Measurements from ENCODE around the gene LRRC8C. TPM values are rescaled to one million over a fixed set of nuclear protein-coding genes. Genes with fewer than 3 reads are reported as not detected.
"Not testable (repeated sequence)": the region's sequence is repeated elsewhere in the genome, so short reads cannot be mapped to it uniquely, and the experiment has no call there.

LRRC8C gene
- total and polyA plus RNA-seq, 11 donors = 3.2 to 16.3 (median 9.2) TPM

GRCh38 chr1:89624314-89624713, 8.6 kb upstream of the LRRC8C start:
- ATAC-seq (no peak), DNase-seq (no peak)
- Histone ChIP-seq H3K27ac (peak overlapping the region in 2 of 12 donors; percentile 12 to 22), H3K4me1 (peaks cover 0 to 17% (median 2%) of the 10 kb centered on the region in 12 donors), H3K4me3 (no peak overlapping the region), H3K9me3 (no peaks in the 10 kb centered on the region), H3K36me3 (peaks cover 0 to 7% (median 0%) of the 10 kb centered on the region in 9 donors), H3K27me3 (no peaks in the 10 kb centered on the region)
- intact Hi-C loops (cut with DNase I) = no loop called here
- no peak for TF ChIP-seq POLR2A (IDR thresholded peaks at IDR 0.05)
- TF ChIP-seq, protein P1, sequence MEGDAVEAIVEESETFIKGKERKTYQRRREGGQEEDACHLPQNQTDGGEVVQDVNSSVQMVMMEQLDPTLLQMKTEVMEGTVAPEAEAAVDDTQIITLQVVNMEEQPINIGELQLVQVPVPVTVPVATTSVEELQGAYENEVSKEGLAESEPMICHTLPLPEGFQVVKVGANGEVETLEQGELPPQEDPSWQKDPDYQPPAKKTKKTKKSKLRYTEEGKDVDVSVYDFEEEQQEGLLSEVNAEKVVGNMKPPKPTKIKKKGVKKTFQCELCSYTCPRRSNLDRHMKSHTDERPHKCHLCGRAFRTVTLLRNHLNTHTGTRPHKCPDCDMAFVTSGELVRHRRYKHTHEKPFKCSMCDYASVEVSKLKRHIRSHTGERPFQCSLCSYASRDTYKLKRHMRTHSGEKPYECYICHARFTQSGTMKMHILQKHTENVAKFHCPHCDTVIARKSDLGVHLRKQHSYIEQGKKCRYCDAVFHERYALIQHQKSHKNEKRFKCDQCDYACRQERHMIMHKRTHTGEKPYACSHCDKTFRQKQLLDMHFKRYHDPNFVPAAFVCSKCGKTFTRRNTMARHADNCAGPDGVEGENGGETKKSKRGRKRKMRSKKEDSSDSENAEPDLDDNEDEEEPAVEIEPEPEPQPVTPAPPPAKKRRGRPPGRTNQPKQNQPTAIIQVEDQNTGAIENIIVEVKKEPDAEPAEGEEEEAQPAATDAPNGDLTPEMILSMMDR (IDR thresholded peaks at IDR 0.05) = no peak
- WGBS, 4 donors = 84 to 92% (median 86%) methylated on average over 1 of the region's 1 CpG

GRCh38 chr1:89624715-89625323, 8.1 kb upstream of the LRRC8C start:
- peaks cover 0 to 7% (median 0%) of the 10 kb centered on the region in 9 donors for H3K36me3 ChIP-seq
- TF ChIP-seq, protein P1 (IDR thresholded peaks at IDR 0.05) = no peak
- no peak for TF ChIP-seq POLR2A (IDR thresholded peaks at IDR 0.05)
- intact Hi-C loops (cut with DNase I) = no loop called here
- H3K27me3 ChIP-seq = no peaks in the 10 kb centered on the region
- WGBS, 4 donors = 66 to 81% (median 75%) methylated on average over 4 of the region's 4 CpGs
- H3K4me1 ChIP-seq = peaks cover 0 to 17% (median 2%) of the 10 kb centered on the region in 12 donors
- ATAC-seq (no peak), DNase-seq (no peak)
- H3K9me3 ChIP-seq = no peaks in the 10 kb centered on the region
- H3K4me3 ChIP-seq = no peak overlapping the region
- H3K27ac ChIP-seq = peak overlapping the region in 6 of 12 donors; percentile 0 to 22 (median 15)

DNA sequence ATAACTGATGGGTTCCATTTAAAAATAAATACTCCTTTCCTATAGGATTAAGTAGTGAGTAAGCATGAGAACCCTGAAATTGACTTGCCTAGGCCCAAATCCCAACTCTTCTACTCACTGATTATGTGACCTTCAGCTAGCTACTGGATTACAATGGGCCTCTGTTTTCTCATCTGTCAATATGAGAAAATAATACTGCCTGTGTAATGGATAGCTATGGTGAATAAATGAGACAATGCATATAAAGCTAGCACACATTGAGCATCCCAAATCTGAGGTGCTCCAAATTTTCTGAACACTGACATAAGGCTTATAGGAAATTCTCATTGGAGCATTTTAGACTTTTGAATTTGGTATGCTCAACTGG, 5.3 kb upstream of the LRRC8C start:
- TF ChIP-seq POLR2A (IDR thresholded peaks at IDR 0.05) = no peak
- TF ChIP-seq, protein P1 (IDR thresholded peaks at IDR 0.05) = no peak
- Histone ChIP-seq H3K4me3 (no peak overlapping the region), H3K9me3 (no peaks in the 10 kb centered on the region), H3K27ac (no peak overlapping the region), H3K27me3 (no peaks in the 10 kb centered on the region), H3K4me1 (peaks cover 0 to 33% (median 21%) of the 10 kb centered on the region in 12 donors), H3K36me3 (peaks cover 0 to 7% (median 0%) of the 10 kb centered on the region in 9 donors)
- intact Hi-C loops (cut with DNase I) = no loop called here
- ATAC-seq = no peak
- DNase-seq = no peak

DNA sequence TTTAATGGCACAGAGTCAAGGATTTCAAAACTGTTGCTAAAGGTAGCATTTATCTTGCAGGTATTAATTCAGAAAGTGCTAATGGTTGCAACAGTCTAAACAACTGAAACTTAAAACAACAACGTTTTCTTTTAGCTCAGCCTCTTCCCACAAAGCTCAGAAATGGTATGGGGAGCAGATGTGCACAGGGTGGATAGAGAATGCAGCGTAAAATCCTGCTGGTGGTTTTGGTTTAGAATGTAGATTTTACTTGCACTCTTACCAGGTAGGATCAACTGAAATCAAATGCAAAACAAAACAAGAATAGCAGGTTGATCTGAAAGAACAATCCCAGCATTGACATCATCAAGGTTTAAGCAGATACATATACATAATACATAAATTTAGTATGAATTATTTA, 3.8 kb upstream of the LRRC8C start:
- no peak for TF ChIP-seq POLR2A (IDR thresholded peaks at IDR 0.05)
- TF ChIP-seq, protein P1 (IDR thresholded peaks at IDR 0.05) = no peak
- intact Hi-C loops (cut with DNase I) = no loop called here
- no peak for ATAC-seq
- H3K36me3 ChIP-seq = peaks cover 0 to 7% (median 0%) of the 10 kb centered on the region in 9 donors
- H3K4me1 ChIP-seq = peaks cover 0 to 36% (median 23%) of the 10 kb centered on the region in 12 donors
- H3K4me3 ChIP-seq = no peak overlapping the region
- DNase-seq = no peak
- WGBS, 4 donors = 78 to 86% (median 81%) methylated on average over 2 of the region's 2 CpGs
- H3K27ac ChIP-seq = no peak overlapping the region
- no peaks in the 10 kb centered on the region for H3K9me3 ChIP-seq
- no peaks in the 10 kb centered on the region for H3K27me3 ChIP-seq

GRCh38 chr1:89629600-89629999, 3.3 kb upstream of the LRRC8C start:
- ATAC-seq; H3K36me3 ChIP-seq; H3K27me3 ChIP-seq; H3K4me3 ChIP-seq; DNase-seq; H3K9me3 ChIP-seq; H3K27ac ChIP-seq; intact Hi-C loops (cut with DNase I): not testable (repeated sequence)
- WGBS, 4 donors = 96 to 100% (median 98%) methylated on average over 2 of the region's 2 CpGs
- H3K4me1 ChIP-seq = peaks cover 0 to 41% (median 25%) of the 10 kb centered on the region in 12 donors

Measured in heart left ventricle (tissue), 16 donors.